Suppressor macrophage treated with lipopolysaccharide for 1 hour (primary cell): Measurements from ENCODE around the gene ANK2.

ENCODE experiments used
- DNase-seq, 3 donors: peaks; one replicate each; pipeline ENCODE4 v3.0.0-alpha.2; 2020 to 2022

Gene ANK2

DNA sequence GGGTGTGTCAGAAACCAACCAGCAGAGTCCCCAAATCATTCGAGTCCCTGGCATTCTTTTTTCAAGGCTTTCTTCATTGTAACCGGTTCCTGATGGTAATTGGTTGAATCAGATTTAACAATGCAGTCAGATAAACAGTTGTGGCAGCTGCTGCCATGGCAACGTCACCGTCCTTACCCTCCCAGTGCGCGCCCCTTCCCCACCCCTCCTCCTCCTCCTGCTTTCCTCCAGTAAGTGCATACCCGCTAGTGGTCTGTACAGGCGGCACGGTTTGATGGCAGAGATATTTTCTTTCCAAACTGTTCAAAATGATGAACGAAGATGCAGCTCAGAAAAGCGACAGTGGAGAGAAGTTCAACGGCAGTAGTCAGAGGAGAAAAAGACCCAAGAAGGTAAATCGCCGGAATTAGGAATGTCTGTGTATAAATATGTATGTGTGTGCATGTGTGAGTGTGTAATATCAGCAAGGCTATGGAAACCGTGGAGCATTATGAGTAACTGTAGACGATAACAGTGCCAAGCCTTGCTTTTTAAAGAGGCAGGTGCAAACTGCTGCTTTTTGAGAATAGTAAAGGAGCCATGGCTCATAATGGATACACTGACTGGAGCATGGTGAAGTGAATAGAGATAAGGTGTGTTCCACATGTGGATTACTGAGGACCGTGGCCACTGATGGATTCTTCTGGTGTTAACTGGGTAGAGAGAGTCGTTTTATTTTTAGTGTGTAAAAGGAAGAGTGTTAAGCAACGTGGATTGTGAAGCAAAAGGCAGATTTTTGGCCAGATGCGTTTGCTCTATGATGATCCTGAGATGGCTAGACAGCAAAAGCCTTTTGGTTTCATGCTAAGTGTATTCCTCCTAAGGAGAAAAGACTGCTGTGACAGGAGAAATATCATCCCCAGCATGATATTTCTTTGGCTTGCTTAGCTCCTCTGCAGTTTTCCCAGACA lies at the start of gene ANK2:
Gene ANK2, plus strand, starts transcription at position 233 of the 950 bp plus-strand sequence. Its CDS starts 76 bp downstream, at position 309.
- DNase-seq: no peak

DNA sequence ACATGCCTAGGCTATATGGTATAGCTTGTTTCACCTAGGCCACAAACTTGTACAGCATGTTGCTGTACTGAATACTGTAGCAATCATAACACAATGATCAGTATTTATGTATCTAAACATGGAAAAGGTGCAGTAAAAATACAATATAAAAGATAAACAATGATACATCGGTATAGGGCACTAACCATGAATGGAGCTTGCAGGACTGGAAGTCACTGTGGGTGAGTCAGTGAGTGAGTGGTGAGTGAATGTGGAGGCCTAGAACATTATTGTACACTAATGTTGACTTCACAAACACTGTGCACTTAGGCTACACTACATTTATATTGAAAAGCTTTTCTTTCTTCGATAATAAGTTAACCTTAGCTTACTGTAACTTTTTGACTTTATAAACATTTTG lies 45.6 kb upstream of the ANK2 start:
- DNase-seq: no peak

DNA sequence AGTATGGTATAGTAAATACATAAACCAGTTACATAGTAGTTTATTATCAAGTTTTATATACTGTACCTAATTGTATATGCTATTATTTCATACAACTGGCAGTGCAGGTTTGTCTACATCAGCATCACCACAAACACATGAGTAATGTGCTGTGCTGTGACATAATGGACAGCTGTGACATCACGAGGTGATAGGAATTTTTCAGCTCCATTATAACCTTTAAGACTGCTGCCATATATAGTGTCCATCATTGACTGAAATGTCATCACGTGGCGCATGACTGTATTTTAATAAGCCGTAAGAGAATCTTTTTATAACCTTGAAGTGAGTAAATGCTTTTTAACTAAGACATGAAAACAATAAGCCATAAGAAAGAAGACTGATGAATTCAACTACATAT lies 44.8 kb upstream of the ANK2 start:
- no peak for DNase-seq

DNA sequence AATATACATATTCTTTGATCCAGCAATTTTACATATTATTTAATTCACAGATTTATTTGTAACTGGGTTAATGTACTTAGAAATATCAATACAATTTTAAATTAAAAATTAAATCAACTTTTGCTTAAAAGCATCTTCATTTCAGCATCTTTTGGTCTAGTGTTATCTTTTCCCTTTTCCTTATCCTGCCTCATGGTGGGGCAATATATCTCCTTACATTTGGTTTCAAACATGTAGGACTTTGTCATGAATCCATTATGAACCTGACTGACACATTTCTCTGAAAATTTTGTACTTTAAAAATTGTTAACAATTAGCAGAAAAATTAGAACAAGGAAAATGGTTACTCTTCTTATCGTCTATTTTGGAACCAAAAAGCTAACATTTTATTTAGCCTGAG lies 42.8 kb upstream of the ANK2 start:
- DNase-seq: no peak

DNA sequence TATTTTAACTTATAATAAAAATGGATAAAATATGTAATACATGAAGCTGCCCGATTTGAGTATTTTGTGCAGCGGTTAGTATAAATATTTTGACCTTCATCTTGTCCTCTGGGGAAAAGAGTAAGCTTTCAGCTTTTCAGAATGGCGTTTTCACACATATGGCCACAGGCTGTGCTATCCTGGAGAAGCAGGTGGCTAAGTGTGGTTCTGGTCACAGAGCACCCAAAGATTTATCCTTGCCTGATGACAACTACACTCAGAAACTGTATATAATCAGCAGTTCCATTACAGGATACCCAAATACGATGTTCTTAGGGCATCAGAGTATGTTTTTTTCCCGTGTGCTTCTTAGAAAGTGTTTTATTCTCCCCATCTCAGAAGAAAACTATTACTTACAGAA lies 42.3 kb upstream of the ANK2 start:
- no peak for DNase-seq

DNA sequence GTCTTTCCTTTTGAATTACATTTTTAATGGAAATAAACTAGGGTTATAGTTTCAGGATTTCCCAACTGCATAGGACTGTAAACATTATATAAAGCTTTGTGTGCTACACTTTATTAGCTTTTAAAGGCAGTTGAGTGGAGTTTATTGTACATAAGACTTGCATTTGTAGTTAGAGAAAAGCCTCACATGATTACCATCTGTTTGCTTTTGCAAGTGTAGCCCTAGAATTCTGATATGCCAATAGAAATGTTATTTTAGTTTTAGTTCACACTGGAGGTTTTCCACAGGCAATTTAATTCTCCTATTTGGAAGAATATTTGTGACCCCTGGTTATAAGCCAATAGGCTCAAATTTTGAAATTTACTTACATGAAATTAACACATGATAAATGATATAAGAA lies 41.3 kb upstream of the ANK2 start:
- no peak for DNase-seq

DNA sequence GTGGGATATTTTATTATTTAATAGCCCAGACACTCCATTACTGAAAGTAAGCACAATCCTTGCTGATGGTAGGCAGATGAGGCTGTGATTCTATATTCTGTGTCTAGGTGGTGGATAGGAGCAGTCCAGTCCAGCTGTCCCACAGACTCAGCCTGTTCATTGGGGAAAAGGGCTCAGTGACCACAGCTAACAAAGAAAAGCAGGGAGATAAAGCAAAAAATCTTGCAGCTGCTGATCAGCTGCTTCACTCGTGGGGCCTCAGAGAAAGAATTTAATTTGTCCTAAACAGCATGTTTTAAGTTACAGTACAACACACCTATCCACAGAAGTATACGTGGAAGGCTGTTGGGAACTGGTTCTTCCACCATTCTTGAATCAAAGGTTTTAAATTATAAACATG lies 40.7 kb upstream of the ANK2 start:
- DNase-seq: no peak

DNA sequence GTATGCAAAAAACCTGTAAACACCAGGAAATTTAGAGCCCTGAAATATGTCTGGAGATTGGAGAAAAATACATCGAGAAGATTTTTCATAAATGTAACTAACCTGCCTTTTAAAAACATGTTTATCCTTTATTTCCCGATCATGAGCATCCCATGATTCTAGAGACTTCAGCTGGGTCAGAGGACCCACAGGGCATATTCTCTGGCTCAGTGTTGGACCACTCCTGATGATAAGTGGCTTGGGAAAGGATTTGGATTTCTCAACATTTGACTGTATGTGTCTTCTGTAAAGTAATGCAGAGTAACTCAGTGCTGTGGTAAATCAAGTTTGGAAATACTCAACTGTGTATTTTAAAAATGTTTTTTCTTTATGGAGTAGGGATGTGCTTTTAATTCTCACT lies 40.0 kb upstream of the ANK2 start:
- DNase-seq: no peak

DNA sequence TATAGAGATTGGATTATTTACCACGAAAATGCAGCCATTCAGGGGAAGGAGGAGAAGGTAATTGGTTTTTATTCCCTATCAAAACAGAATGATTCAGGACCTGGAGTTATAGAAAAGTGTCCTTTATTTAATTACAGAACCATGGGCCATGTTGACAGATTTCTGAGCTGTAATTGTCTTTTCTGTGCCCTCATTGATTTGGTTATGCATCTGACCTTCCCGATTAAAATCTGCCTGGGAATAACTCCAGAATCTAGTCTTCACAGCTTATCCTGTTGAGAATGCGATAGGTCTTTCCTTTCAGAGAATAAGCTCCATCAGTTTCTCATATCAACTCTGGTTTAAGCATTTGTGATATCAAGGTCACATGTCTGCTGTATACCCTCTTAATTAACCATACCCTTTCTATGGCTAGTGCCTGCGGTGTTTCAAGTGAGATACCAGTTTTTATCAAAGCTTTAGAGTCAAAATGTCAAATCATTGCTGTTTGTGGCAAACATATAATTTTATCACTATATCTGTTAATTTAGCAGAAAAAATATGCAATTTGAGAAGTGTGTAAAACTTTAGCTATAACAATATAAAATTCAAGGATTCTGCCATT lies 37.2 kb upstream of the ANK2 start:
- no peak for DNase-seq

DNA sequence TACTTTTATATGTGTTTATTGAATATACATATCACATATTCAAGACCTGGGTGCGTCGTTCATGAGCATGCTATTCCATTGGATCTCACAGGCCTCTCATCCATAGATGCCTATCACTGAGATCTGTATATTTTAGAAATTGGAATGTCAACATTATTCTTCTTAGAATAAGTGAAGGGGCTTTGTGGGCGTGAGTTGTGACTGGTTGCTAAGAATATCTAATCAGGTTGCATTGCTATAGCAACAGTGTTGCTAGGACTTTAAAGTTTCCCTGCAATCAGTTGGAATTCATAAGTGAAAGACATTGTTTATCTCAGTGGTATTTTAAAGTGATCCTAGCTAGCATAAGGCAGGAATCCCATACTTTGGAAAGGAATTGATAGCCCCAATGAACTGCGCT lies 36.7 kb upstream of the ANK2 start:
- no peak for DNase-seq

DNA sequence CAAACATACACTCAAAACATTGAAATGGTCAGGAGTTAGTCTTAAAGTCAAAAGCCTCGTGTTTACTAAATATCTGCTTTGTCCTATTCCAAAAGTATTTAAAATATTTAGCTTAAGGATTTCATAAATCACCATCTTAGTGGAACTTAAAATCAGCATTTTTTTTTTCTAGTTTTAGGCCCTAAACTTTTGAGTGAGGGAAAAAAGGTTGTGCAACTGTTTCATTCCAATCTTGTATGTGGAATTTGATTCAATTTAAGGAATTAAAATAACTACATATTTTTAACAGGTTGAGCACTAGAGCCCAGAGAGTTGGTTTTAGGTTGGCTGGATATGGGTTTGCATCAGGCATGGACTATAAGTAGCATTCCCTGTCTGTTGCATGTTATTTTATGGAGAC lies 35.7 kb upstream of the ANK2 start:
- DNase-seq: no peak

DNA sequence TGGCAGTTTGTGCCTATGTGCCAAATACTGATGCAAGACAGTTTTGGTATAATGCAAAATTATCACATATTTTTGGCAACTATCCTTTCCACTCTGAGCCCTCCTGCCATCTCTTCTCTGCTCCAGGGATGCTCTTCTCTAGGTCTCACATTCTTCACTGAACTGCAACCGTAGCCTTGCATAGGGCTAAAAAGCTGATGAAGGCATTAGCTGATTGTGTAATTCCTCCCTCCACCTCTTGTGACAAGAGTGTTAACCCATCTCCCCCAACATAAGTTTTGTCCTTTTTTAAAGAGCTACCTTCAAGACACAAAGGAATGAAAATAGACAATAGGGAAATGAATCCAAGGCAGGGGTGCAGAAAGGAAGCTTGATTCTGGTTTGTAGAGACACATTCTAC lies 33.1 kb upstream of the ANK2 start:
- no peak for DNase-seq

DNA sequence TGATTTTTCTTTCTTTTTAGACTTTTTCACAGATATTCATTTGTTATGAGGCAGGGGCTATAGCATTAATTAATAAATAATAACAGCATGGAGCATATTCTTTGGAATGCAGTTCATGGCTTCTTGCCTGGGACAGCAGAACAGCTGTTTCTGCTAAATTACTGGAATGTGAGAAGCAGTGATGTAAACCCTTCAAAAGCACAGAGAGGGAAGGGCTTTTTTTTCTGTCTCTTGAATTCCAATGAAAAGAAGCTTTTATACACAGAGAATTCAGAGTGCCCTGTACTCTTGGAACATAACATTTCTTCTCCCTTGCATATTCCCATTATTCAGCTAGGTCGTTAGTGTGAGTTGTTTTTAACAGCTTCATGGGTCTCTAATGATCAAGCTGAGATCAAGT lies 28.5 kb upstream of the ANK2 start:
- DNase-seq: no peak

DNA sequence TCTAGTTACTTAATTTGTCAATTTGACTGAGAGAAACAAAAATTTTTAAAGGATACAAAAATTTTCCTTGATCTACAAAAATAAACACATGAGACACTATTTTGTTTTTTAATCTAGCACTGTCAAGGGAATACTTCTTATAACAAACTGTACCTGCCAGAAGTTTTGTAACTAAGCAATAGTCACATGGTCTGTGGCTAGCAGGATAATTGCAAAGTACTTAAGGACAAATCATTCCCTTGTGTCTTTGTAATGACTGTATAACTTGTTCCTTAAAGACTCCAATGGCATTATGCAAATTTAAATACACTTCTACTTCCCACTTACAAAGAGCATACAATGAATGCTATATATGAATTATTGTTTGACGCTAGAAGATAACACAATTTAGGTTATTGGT lies 25.1 kb upstream of the ANK2 start:
- no peak for DNase-seq

DNA sequence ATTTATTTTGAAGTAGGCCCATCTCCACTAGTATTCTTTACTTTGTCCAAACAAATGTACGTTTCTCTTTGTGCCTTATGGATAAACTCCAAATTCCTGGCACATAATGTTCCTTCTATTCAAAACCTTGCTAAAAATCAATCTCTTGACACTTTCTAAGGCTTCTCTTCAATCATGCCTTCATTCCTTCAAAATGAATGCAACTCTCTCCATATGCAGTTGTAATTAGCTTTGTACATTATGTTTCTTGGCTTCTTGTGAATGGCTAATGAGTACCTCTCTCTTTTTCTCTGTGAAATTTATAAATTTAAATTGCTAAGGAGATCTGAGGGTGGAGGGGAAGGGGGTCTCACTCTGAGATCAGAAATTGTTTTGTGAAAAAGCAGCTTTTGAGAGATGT lies 24.0 kb upstream of the ANK2 start:
- no peak for DNase-seq

DNA sequence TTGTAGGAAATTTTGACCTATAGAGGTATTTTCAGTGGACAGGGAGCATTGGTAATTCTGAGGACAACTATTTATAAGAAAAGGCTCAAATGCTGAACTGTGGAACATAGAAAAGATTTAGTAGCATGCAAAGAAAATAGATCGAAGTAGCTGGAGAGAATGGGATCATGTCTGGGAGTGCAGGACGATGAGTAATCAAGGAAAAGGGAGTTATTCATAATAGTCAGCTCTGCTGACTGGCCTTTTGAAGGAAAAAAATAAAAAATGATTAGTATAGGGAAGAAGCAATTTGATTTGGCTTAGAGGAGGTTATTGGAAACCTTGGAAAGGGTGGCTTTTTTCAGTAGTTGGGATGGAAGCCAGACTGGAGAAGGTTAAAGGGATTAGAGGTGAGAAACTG lies 22.9 kb upstream of the ANK2 start:
- no peak for DNase-seq

DNA sequence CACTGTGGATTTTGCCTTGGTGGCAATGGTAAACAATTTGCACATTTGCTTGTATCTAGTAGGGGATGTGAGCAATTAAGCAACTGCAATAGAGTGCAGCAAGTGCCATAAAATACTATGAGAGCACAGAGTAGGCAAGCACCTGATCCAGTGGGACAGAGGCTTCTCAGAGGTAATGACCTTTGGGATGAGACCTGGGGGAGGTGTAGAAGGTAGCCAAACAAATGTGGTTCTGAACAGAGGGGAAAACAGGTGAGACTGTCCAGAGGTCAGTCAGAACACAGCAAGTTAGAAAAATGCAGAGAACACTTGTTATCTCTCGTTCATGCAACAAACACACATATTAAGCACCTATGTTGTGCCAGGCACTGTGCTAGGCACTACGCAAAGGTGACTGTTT lies 21.4 kb upstream of the ANK2 start:
- no peak for DNase-seq

DNA sequence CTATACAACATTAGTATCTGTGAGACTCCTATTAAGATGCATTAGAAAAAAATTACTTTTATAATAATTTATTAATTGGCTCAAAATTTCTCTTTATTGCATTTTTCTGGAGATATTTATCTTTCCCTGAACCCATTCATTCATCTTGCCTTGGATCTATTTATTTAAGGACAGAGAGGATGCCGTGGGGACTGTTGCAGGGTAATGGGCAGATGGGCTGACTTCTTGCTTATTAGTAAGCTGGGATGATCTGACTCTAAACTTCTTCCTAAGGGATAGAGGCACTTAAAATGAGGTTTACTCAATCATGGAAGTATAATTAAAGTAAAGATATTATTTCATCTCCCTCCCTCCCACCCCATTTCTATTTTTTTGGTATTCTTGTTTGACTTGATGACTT lies 18.2 kb upstream of the ANK2 start:
- DNase-seq: no peak

DNA sequence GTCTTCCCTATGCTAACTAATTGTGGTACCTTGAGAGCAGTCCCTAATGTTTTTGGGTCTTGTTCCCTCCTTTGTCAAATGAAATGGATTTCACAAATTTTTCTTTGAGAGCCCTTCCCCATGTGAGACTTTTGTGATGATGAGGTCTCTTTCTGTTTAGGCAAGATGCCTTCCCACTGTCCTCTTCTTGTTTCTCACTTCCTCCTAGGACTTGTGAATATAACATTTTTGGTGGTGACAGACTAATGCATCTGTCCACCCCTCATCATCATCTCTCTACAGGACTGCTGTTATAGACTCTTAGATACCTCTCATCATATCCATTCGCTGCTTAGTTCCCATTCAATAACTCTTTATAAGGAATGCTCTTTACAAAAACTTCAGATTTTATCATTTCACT lies 8.7 kb upstream of the ANK2 start:
- no peak for DNase-seq

DNA sequence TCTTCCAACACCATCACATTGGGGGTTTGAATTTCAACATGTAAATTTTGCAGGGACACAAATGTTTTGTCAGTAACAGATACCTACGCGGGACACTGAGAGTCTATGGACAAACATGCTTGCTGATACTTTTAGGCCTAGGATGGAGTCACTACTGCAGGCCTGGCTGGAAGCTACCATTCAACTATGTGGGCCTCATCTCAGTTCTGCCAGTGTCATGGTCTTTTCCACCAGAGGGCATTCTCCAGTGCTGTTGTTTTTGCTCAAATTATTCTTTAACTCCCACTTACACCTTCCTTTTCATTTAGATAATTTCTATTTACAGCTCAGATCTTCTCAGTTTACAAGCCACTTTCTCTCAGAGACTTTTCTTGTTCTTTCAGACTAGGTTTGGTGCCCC lies 7.0 kb upstream of the ANK2 start:
- no peak for DNase-seq

DNA sequence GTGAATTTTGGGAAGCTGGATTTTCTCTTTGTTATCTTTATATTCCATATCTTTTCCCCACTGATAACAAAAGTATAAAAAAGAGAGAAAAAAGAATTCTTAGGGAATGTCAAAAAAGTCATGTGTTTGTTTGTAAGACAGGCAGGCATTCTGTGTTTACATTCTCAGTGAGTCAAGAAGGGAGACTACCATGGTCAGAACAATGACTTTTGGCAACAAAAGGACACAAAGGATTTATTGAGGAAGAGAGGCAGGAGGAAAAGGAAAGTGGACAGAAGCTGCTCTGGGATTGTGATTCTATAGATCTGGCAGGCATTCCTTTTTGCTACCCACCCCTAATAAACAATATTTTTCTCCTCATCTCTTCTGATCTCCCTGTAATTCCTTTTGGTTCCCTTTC lies 5.9 kb upstream of the ANK2 start:
- no peak for DNase-seq

DNA sequence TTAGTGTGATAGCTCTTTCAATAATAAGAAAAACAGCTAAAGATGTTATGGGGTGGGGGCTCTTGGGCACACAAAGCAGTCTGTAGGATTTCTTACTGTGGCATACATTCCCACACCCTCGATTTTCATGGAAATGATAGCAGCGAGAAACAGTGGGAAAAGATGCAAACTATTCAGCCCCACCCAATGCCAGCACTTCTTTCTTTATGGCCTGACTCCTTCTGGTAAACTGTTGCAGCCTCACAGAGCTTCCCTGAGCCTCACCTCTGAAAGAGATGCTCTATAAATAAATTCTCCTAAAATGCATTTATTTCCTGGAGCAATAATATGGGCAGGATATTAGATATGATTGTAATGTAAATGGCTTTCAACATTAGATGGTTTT lies 910 bp downstream of the ANK2 start:
- no peak for DNase-seq

DNA sequence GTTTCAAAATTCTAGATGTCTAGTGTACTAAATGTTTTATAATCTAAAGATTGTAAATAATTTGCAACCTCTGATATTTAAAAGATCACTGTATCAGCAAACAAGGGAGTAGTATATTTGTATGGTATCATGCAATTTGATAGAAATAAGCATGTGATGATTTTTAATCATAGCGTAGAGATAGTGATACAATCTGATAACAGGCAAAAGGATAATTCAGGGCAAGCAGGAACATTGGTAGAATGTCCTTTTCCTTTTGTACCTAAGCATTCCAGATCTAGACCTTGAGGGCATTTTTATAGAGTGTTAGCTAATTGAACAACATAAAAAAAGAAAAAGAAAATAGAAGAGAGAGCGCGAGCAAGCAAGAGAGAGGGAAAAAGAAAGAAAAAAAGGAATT lies 1.4 kb downstream of the ANK2 start:
- DNase-seq: no peak

DNA sequence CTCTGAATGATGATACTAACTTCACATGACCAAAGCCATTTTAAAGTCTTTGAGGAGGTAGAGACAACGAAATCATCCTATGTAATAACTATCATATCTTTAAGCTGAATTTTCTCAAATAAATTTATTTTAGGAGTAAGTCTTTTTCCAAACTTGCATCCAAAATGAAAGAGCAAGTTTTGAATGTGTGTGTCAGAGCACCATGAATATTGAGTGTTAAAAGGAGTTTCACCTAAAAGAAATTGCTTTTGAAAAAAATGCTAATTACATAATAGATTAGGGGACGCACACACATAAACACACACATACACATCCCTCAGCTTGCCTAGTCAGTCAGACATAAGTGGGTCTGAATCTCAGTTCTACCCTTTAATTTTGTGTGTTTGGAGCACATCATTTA lies 1.9 kb downstream of the ANK2 start:
- no peak for DNase-seq
